HUES48 (cell line): ENCODE measurements around the gene DBET.
"Not testable (repeated sequence)": the region's sequence is repeated elsewhere in the genome, so short reads cannot be mapped to it uniquely, and the experiment has no call there.

ENCODE experiments used
- H3K27ac ChIP-seq: one replicate; pipeline ENCODE4 v1.7.0; 2013; ENCODE audit warnings: low read depth, low read length, inconsistent platforms
- H3K27me3 ChIP-seq: 2 replicates; pipeline ENCODE4 v1.6.1; 2013; ENCODE audit warnings: mild to moderate bottlenecking, low read length; ENCODE audit not compliant: control insufficient read depth, insufficient read depth
- H3K36me3 ChIP-seq: 2 replicates; pipeline ENCODE4 v1.6.1; 2013; ENCODE audit warnings: low read length; ENCODE audit not compliant: control insufficient read depth, insufficient read depth
- H3K4me1 ChIP-seq: 2 replicates; pipeline ENCODE4 v1.6.1; 2013; ENCODE audit warnings: mild to moderate bottlenecking, low read length; ENCODE audit not compliant: control insufficient read depth, insufficient read depth
- H3K4me3 ChIP-seq: 2 replicates; pipeline ENCODE4 v1.5.1; 2013; ENCODE audit warnings: mild to moderate bottlenecking, low read depth, low read length
- H3K9ac ChIP-seq: 2 replicates; pipeline ENCODE4 v1.6.1; 2013; ENCODE audit warnings: mild to moderate bottlenecking, low read depth, low read length, moderate library complexity
- H3K9me3 ChIP-seq: 2 replicates; pipeline ENCODE4 v1.6.1; 2013; ENCODE audit warnings: low read length; ENCODE audit not compliant: control insufficient read depth, insufficient read depth

The DBET gene

DNA sequence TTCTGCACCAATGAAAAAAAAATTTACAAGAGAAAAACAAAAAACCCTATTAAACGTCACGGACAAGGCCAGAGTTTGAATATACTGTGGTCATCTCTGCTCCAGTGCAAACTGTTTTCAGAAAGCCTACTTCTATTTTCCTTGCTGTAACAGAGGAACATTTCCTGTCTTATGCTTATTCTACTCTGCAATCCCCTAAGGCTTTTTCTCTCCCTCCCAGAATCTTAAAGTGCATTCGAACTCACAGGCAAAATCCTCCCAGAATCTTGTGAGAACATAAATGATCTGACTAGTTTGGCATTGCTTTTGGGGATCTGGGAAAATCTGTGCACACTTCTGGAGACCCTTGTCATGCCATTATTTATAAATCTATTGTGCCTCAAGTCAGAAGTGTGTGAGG, 503 bp downstream of the DBET start:
- H3K4me1 ChIP-seq, H3K27me3 ChIP-seq, H3K36me3 ChIP-seq, H3K9me3 ChIP-seq, H3K4me3 ChIP-seq, H3K9ac ChIP-seq, H3K27ac ChIP-seq: not testable (repeated sequence)

DNA sequence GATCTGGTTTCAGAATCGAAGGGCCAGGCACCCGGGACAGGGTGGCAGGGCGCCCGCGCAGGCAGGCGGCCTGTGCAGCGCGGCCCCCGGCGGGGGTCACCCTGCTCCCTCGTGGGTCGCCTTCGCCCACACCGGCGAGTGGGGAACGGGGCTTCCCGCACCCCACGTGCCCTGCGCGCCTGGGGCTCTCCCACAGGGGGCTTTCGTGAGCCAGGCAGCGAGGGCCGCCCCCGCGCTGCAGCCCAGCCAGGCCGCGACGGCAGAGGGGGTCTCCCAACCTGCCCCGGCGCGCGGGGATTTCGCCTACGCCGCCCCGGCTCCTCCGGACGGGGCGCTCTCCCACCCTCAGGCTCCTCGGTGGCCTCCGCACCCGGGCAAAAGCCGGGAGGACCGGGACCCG, 4.0 kb downstream of the DBET start:
- not testable (repeated sequence) for H3K4me1 ChIP-seq, H3K27ac ChIP-seq, H3K36me3 ChIP-seq, H3K9ac ChIP-seq, H3K27me3 ChIP-seq, H3K4me3 ChIP-seq, H3K9me3 ChIP-seq

DNA sequence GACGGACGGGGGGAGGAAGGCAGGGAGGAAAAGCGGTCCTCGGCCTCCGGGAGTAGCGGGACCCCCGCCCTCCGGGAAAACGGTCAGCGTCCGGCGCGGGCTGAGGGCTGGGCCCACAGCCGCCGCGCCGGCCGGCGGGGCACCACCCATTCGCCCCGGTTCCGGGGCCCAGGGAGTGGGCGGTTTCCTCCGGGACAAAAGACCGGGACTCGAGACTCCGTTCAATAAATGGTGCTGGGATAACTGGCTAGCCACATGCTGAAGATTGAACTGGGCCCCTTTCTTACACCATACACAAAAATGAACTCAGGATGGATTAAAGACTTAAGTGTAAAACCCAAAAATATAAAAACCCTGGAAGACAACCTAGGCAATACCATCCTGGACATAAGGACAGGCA, 28.8 kb downstream of the DBET start:
- not testable (repeated sequence) for H3K4me1 ChIP-seq, H3K9me3 ChIP-seq, H3K4me3 ChIP-seq, H3K27me3 ChIP-seq, H3K27ac ChIP-seq, H3K9ac ChIP-seq, H3K36me3 ChIP-seq

DNA sequence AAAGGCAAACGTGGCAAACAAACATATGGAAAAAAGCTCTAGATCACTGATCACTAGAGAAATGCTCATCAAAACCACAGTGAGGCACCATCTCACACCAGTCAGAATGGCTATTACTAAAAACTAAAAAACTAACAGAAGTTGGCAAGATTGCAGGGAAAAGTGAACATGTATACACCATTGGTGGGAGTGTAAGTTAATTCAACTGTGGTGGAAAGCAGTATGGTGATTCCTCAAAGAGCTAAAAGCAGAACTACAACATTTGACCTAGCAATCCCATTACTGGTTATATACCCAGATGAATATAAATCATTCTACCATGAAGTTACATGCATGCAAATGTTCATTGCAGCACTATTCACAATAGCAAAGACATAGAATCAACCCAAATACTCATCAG, 29.7 kb downstream of the DBET start:
- H3K9ac ChIP-seq, H3K4me1 ChIP-seq, H3K27me3 ChIP-seq, H3K9me3 ChIP-seq, H3K27ac ChIP-seq, H3K4me3 ChIP-seq, H3K36me3 ChIP-seq: not testable (repeated sequence)

DNA sequence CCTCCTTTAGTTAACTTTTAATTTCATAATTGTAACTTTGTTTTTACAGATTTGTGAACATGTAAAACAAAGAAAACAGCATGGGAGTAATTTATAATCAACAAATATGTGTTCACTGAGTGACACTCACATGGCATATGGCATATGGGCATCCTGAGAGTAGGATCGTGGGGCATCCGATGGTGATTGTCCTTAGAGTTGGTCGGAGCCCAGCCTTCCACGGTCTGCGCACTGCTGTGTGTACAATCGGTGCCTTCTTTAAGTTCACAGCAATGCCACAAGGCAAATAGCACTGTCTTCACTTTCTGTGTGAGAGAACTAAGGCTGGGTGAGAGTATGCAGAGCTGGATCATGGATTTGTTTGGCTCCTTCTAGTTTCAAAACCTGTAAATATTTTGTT, 31.0 kb downstream of the DBET start:
- not testable (repeated sequence) for H3K9me3 ChIP-seq, H3K27me3 ChIP-seq, H3K4me1 ChIP-seq, H3K36me3 ChIP-seq, H3K9ac ChIP-seq, H3K4me3 ChIP-seq, H3K27ac ChIP-seq

DNA sequence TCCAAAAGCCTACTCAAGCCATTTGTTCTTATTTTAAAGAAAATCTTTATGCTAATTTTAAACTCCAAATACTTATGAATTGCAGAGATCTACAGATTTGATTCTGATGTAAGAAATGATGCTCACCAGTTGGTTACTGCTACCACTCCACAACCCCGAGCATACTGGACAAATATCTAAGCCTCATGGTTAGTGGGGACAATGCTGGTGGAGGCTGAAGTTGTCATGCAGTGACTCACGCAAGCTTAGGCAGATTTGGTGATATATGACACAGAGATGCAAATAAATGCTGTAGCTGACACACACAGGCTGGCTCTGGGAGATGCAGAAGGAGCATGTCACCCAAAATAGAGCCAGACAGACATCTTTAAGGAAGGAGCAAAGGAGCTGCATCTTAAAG, 35.3 kb downstream of the DBET start:
- not testable (repeated sequence) for H3K36me3 ChIP-seq, H3K4me1 ChIP-seq, H3K4me3 ChIP-seq, H3K9ac ChIP-seq, H3K27ac ChIP-seq, H3K9me3 ChIP-seq, H3K27me3 ChIP-seq

DNA sequence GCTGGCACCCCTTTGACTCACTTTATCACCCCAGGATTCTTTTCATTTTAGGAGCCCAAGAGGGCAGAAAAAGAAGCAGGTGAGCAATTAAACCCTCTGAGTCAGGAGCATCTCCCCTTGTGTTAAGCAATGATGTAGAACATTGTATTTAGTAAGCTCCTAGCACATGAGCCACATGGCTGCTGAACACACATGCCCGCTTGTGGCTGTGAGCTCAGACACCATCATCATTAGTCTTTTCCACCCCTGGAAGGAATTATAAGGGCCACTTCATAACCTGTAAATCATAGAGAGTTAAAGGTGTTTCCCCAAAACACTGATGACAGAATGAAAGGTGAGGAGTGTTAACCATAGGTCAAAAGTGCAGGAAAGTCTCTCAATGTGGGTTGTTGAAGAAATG, 37.2 kb downstream of the DBET start:
- not testable (repeated sequence) for H3K36me3 ChIP-seq, H3K4me1 ChIP-seq, H3K9ac ChIP-seq, H3K4me3 ChIP-seq, H3K27ac ChIP-seq, H3K27me3 ChIP-seq, H3K9me3 ChIP-seq

DNA sequence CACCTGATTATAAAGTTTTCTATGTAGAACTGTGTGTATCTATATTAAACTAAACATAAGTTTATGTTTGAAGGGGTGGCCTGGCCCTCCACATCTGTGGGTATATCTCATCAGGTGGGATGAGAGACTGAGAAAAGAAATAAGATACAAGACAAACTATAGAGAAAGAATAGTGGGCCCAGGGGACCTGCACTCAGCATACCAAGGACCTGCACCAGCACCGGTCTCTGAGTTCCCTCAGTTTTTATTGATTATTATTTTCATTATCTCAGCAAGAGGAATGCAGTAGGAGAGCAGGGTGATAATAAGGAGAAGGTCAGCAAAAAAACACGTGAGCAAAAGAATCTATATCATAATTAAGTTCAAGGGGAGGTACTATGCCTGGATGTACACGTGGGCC, 41.9 kb downstream of the DBET start:
- H3K4me3 ChIP-seq, H3K36me3 ChIP-seq, H3K27me3 ChIP-seq, H3K27ac ChIP-seq, H3K4me1 ChIP-seq, H3K9ac ChIP-seq: not testable (repeated sequence)
- H3K9me3 ChIP-seq, result peaks cover 55% of the 10 kb centered on the region

DNA sequence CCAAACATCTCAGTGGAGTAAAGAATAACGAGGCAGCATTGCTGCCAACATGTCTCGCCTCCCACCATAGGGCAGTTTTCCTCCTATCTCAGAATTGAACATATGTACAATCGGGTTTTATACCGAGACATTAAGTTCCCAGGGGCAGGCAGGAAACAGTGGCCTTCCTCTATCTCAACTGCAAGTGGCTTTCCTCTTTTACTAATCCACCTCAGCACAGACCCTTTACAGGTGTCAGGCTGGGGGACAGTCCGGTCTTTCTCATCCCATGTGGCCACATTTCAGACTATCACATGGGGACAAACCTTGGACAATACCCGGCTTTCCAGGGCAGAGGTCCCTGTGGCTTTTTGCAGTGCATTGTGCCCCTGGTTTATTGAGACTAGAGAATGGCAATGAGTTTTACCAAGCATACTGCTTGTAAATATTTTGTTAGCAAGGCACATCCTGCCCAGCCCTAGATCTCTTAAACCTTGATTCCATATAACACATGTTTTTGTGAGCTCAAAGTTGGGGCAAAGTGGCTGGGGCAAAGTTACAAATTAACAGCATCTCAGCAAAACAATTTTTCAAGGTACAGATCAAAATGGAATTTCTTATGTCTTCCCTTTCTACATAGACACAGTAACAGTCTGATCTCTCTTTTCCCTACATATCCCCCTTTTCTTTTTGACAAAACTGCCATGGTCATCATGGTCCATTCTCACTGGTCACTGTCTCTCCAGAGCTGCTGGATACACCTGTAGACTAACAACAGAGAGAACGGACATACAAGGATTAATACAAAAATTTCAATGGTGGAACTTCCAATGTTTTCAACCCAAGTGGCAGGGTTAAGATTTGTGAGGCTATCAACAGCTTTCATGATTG, 42.5 kb downstream of the DBET start:
- H3K27me3 ChIP-seq, H3K4me1 ChIP-seq, H3K4me3 ChIP-seq, H3K27ac ChIP-seq, H3K9ac ChIP-seq, H3K36me3 ChIP-seq: not testable (repeated sequence)
- H3K9me3 ChIP-seq, result peaks cover 61% of the 10 kb centered on the region

DNA sequence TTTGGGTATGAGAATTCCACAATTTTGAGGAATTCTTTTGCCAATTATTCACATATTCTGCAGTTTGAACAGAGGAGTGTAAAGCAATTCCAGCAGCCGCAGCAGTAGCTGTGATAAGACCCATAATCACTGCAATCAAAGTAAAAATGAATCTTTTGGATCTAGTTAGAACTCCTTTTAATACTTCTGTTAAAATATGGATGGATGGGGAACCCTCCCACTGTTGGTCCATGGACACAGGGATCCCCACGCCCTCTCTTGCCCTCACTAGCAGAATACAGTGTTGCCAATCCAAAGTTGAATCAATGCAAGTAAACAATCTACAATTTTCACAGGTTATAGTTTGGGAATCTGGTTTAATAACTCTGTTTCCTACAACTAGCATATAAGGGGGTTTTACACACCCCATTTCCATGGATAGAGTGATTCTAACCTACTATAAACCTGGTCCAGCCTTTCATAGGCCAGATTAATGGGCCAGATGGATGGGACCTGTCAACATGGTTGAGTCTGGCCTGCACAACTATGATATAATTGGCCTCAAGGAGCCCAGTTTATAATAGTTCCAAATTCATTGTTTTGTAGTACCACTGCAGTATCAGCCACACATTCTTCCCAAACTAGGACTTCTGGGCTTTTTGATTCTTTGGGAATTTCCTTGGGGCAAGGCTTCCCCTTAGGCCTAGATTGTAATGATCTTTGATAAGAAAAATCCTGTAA, 43.6 kb downstream of the DBET start:
- not testable (repeated sequence) for H3K27me3 ChIP-seq, H3K4me1 ChIP-seq, H3K4me3 ChIP-seq, H3K36me3 ChIP-seq, H3K9ac ChIP-seq, H3K27ac ChIP-seq
- H3K9me3 ChIP-seq, result peaks cover 69% of the 10 kb centered on the region

DNA sequence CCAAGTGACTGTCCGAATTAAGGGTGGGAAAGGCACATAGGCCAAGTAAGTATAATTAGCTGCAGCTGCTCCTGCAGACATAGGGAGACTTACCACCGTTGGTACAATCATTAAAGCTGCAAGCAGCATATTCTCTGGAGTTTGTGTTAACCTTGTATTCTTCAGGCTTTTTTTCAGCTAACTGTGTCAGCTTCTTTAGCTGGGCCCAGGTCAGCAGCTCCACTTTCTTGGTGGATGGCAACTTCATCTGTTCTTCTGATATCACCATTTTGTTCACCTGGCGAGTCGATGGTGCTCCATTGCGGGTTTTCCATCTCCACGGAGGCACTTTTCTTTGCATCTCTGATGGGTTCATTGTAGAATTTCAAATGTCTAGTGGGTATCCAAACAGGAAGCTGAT, 44.5 kb downstream of the DBET start:
- H3K9ac ChIP-seq, H3K4me1 ChIP-seq, H3K27ac ChIP-seq, H3K27me3 ChIP-seq, H3K36me3 ChIP-seq: not testable (repeated sequence)
- Histone ChIP-seq H3K4me3 (0 out of 2 replicates have a peak overlapping the region, but pooled peaks have one; percentile 27), H3K9me3 (peaks cover 69% of the 10 kb centered on the region)
